ENCODE data around the gene SLC38A5.
"Not testable (repeated sequence)": the region's sequence is repeated elsewhere in the genome, so short reads cannot be mapped to it uniquely, and the experiment has no call there.

The SLC38A5 gene

GRCh38 chrX:48468693-48469691 is 1.1 kb downstream of the SLC38A5 start:
- DNase-seq (ENCODE audit: low spot score): peak; percentile 63

DNA sequence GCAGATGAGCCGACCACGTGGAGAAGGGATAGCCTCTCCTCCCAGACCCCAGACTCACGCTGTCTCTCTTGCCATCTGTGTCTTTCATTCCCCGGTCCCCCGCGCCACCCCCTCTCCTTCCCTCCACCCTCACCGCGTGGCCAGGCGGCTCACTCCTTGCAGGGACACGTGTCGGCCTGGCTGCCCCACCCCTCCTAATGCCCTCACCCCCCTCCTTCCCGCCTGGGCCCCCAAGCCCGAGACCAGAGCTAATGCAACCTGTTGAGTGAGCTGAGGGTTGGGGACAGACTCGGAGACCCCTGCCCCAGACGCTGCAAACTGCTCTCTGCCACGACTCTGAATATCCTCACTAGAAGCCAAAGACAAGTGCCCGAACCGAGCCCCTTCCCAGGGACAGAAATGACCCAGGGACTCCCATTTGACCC is 1.8 kb downstream of the SLC38A5 start:
- DNase-seq (ENCODE audit: low spot score): peak; percentile 36

GRCh38 chrX:48467281-48467761 is 2.7 kb downstream of the SLC38A5 start:
- DNase-seq (ENCODE audit: low spot score): peak; percentile 41

DNA sequence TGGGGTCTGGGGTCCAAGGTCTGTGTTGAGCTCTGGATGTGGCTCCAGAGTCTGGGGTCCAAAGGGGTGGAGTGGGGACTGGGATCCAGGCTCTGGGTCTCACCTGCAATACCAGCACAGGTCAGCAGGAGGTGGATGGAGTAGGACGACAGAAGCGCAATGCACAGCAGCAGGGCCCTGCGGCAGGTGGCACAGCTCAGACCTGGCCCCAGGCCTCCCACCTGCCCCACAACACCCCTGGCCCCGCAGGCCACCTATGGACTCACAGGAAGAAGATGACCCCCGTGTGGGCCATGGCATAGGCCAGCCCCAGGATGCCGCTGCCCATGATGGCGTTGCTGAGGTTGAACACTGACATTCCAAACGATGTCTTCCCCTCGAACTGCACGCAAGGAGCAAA is 3.4 kb downstream of the SLC38A5 start:
- peak; percentile 43 for DNase-seq (ENCODE audit: low spot score)

GRCh38 chrX:48465336-48465933 is 4.6 kb downstream of the SLC38A5 start:
- no peak for DNase-seq (ENCODE audit: low spot score)

DNA sequence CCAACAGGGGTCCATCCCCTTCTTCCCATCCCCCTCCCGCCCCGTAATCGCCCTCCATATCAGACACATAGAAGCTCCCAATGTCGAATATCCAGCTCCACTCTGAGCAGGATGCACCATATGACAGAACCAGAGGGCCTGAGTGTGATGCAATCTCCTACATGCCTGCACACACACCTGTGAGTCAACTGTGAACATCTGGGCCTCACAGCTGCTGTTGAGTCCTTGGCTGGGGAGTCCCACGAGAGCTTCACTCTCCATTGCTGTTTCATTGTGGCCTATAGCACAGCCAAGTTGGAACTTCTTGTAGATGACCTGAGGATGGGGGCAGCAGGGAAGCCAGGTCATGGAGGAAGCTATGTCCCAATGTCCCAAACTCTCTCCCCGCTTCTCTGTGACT is 8.2 kb downstream of the SLC38A5 start:
- DNase-seq (ENCODE audit: low spot score): no peak

DNA sequence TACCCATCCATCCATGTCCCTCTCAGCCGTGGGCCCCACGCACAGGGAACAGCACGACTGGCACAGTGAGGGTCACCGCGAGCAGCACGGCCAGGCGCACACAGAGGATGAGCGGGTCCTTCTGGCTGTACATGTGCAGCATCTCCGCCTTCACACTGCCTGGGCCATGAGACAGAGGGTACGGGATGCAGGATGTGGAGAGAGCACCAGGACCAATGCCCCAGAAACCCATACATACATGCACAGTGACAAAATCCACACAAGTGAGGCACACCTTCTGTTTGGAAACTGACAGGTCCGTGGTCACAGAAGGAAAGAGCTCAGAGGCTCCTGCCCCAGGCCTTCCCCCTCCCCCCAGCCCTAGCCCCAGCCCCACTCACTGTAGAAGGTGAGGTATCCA is 9.5 kb downstream of the SLC38A5 start:
- DNase-seq (ENCODE audit: low spot score): no peak

DNA sequence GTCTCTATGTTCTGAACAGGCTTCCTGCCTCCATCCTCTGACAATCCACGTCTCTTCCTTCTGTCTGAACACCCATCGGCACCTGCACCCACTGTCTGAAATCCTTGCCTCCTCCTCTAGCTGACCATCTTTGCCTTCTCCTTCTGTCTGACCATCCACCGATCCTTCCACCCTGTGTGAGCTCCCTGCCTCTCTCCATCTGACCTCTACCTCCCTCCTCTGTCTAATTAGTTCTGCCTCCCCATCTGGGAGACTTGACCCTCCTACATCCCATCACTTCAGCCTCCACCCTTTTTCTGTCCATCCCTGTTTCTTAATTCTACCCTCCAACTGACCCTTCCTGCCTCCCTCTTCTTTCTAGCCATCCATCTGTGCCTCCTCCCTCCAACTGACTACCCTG is 10.0 kb downstream of the SLC38A5 start:
- DNase-seq (ENCODE audit: low spot score): no peak

DNA sequence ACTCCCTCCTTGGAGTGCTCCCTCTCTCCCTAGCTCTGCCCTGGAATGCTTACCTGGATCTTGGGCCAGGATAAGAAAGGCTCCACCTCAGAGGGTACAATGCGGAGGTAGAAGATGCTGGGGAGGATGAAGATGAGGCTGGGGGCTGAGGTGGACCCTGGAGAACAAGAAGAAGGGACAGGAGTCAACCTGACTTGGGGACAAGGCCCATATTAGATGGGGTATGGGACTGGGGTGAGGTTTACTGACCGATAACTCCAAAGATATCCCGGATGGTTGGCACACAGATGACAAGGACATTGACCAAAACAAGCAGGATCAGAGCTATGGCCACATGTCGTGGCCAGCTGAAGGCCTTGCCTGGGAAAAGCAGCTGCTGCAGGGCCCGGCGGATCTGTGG is 10.6 kb downstream of the SLC38A5 start:
- DNase-seq (ENCODE audit: low spot score): no peak

DNA sequence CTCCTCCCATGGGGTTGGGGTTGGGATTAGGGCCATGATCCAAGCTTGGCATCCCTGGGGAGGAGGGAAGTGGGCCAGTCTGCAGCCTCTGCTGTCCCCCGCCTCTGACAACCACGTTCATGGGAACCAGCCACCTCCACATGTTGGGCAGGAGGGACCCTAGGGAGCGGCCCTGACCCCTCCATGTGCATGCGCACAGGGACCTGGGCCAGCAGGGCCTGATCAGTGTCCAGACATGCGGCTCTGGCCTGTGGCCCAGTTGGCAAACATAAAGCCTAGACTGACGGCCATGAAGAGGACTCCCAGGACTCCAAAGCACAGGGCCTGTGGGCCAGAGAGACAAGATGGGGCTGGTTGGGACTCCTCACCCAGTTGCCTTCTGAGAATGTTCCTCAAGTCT is 11.3 kb downstream of the SLC38A5 start:
- DNase-seq (ENCODE audit: low spot score): no peak

- no peak for DNase-seq (ENCODE audit: low spot score)
Observed at GRCh38 chrX:48456628-48457331, 13.3 kb downstream of the SLC38A5 start.

DNA sequence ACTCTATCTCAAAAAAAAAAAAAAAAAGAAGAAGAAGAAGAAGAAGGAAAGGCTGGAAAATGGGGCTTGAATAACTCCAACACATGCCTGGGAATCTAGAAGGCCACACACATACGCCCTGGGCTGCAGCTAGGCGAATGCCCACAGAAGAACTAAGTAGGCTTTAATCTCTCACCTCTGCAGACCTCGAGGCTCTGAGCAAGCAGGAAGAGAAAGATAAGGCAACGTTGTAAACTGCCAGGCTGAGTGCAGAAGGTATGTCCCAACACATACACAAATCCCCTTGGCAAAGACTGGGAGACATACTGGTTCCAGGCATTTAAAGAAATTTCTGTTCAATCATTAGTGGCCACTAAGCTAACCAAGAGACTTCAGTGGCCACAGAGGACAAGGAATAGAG is 18.4 kb downstream of the SLC38A5 start:
- no peak for DNase-seq (ENCODE audit: low spot score)

DNA sequence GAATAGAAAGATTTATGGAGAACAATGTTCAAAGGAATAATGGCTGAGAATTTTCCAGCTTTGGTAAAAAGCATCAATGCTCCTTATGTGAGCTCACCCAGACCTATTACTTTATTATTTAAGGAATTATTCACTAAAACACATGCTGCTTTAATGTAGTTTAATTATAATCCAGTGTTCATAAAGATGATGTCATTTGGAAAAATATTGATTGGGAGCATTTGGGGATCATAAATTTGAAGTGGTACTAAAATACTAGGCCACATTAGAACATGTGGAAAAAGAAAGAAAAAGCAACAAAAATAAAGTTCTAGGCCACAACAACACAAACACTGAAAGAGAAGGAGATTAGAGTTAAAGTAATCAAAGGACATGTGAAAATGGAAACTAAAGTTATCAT is 20.0 kb downstream of the SLC38A5 start:
- no peak for DNase-seq (ENCODE audit: low spot score)

DNA sequence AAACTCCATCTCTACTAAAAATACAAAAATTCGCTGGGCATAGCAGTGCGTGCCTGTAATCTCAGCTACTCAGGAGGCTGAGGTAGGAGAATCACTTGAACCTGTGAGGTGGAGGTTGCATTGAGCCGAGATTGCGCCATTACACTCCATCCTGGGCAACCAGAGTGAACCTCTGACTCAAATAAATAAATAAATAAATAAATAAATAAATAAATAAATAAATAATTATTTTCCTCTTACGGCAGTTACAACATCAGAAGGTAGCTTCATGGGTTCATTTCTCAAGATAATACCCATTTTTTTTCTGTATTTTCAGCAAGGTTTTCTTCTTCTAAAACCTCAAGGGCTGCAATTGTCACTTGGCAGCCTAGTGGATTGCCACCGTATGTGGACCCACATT is 22.9 kb downstream of the SLC38A5 start:
- not testable (repeated sequence) for DNase-seq (ENCODE audit: low spot score)

DNA sequence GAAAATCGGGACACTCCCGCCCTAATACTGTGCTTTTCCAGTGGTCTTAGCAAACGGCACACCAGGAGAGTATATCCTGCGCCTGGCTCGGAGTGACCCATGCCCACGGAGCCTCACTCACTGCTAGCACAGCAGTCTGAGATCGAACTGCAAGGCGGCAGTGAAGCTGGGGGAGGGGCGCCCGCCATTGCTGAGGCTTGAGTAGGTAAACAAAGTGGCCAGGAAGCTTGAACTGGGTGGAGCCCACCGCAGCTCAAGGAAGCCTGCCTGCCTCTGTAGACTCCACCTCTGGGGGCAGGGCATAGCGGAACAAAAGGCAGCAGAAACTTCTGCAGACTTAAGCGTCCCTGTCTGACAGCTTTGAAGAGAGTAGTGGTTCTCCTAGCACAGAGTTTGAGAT is 36.3 kb downstream of the SLC38A5 start:
- DNase-seq (ENCODE audit: low spot score): not testable (repeated sequence)

DNA sequence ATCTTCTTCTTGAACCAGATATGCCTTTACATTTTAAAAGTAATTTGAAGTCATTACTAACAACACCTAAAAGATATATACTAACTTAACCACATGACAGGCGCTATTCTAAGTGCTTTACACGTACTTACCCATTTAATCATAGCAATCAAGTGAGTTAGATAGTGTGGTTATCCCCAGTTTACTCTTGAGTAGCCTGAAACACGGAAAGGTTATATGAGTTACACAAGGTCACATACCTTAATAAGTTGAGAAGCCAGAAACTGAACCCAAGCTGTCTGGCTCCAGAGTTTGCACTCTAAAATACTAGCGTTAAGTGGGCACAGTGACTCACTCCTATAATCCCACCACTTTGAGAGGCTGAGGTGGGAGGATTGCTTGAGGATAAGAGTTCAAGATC is 39.9 kb downstream of the SLC38A5 start:
- DNase-seq (ENCODE audit: low spot score): not testable (repeated sequence)

DNA sequence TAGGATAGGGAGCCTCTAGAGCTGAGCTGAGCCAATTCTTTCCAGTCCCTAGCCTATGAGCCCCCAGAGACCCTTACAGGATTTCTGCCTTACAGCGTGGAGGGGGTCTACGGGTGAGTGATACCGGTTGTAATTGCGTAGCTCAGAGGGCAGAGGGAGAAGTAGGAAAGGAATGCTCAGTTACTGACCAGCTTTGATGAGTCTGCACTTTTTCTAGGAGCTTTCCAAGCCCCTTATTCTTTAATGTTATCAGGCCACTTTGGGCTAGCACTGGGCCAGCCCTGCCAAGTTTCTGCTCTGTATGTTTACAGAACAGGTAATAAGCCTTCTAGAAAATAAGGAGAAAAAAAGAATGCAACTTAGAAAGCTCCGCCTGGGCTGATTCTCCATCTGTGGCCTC is 40.5 kb downstream of the SLC38A5 start:
- not testable (repeated sequence) for DNase-seq (ENCODE audit: low spot score)

GRCh38 chrX:48427027-48427716 is 42.9 kb downstream of the SLC38A5 start:
- not testable (repeated sequence) for DNase-seq (ENCODE audit: low spot score)

- not testable (repeated sequence) for DNase-seq (ENCODE audit: low spot score)
Observed at GRCh38 chrX:48411860-48412259, 58.2 kb downstream of the SLC38A5 start, which contains the start of gene SSX4B. TSS of gene SSX4B (minus strand) at chrX:48411960. CDS start at chrX:48411372, 588 bp downstream.

Data from hematopoietic multipotent progenitor cell treated with erythropoietin and hydrocortisone succinate and interleukin-3 and kit ligand, for 17 days (in vitro differentiated cells).